Body of pancreas (tissue), 4 donors: ENCODE results near the gene HSCB. TPM values are rescaled to one million over a fixed set of nuclear protein-coding genes. Genes with fewer than 3 reads are reported as not detected.
"Not testable (repeated sequence)": the region's sequence is repeated elsewhere in the genome, so short reads cannot be mapped to it uniquely, and the experiment has no call there.

Source experiments
- ATAC-seq: fragments of 150-250 bp; one replicate; pipeline ENCODE4 v1.9.1; 2016
- DNase-seq, 4 donors: peaks; one replicate each; pipeline ENCODE4 v3.0.0-alpha.2; 2019
- H3K27ac ChIP-seq, 4 donors: fragments of 200-600 bp; sonication (generic); 1 replicate in 3 of 4; 2 replicates in 1 of 4; pipeline versions ENCODE4 v1.5.1 to v1.6.1; 2016 to 2019; ENCODE audit warnings: mild to moderate bottlenecking in 1 of 4, mixed read lengths in 1 of 4, moderate library complexity in 1 of 4
- H3K27me3 ChIP-seq, 2 donors: fragments of 200-600 bp; sonication (generic); one replicate each; pipeline ENCODE4 v1.6.0; 2016; ENCODE audit warnings: mild to moderate bottlenecking in 1 of 2
- H3K36me3 ChIP-seq, 2 donors: fragments of 200-600 bp; sonication (generic); replicated peaks in 1 of 2; 2 replicates each; pipeline ENCODE4 v1.5.1; 2016; ENCODE audit warnings: low read depth in 2 of 2; ENCODE audit not compliant: insufficient read depth in 1 of 2
- H3K4me1 ChIP-seq: fragments of 200-600 bp; sonication (generic); one replicate; pipeline ENCODE4 v1.6.0; 2016
- H3K4me3 ChIP-seq, 2 donors: fragments of 200-600 bp; sonication (generic); 1 replicate in 1 of 2; 2 replicates in 1 of 2; pipeline ENCODE4 v1.5.1; 2016 to 2019
- H3K9me3 ChIP-seq, 3 donors: fragments of 200-600 bp; sonication (generic); 1 replicate in 2 of 3; 2 replicates in 1 of 3; pipeline ENCODE4 v1.5.1; 2016
- CTCF ChIP-seq, 7 experiments: fragments of 450-650 bp in 4 of 7; fragments of 200-600 bp in 3 of 7; sonication (generic) in 3 of 7; IDR thresholded peaks; one replicate each; pipeline ENCODE4 v1.5.1; 2016 to 2019; ENCODE audit warnings: antibody characterized with exemption in 7 of 7
- POLR2A ChIP-seq, 3 donors: fragments of 450-650 bp; IDR thresholded peaks; one replicate each; pipeline ENCODE4 v1.6.1; 2016; ENCODE audit warnings: antibody characterized with exemption in 3 of 3, mild to moderate bottlenecking in 2 of 3
- WGBS, 2 donors: methylation state at CpG; one replicate each; pipeline ENCODE4 v1.1.5; 2017; 5-methylcytosine and 5-hydroxymethylcytosine counted together
- intact Hi-C: fragments of 100-400 bp; cut with DNase I; formaldehyde crosslinking; loops from one replicate; pipeline ENCODE4 v1.15.1; 2023
- total RNA-seq, 2 donors: library from RNA; depleted of rRNA; stranded (reverse); fragments of >200 nt; gene quantifications; one replicate each; pipeline ENCODE4 v1.1.0, GENCODE V29; 2016

HSCB gene
- total RNA-seq, 2 donors from 2014 or later, result 11.7 to 14.2 TPM

DNA sequence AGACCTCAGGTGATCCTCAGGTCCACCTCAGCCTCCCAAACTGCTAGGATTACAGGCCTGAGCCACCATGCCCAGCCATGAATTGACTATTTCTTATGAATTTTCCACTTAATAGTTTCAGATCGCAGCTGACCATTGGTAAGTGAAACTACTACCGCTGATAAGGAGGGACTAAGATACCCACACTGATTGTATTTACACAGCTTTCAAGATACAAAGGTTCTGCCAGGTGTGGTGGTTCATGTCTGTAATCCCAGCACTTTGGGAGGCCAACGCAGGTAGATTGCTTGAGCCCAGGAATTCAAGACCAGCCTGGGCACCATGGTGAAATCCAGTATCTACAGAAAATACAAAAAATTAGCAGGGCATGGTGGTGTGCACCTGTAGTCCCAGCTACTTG is 4.1 kb upstream of the HSCB start:
- Histone ChIP-seq H3K36me3 (no peaks in the 10 kb centered on the region), H3K4me1 (peaks cover under 1% of the 10 kb centered on the region), H3K27ac (no peak overlapping the region), H3K4me3 (no peak overlapping the region), H3K27me3 (no peaks in the 10 kb centered on the region), H3K9me3 (no peaks in the 10 kb centered on the region)
- ATAC-seq (no peak), DNase-seq (no peak)
- intact Hi-C loops, result no loop called here
- WGBS, 2 donors, result 30 to 34% methylated on average over 3 of the region's 3 CpGs
- TF ChIP-seq POLR2A (IDR thresholded peaks at IDR 0.05) (no peak), CTCF (IDR thresholded peaks at IDR 0.05) (no peak)

DNA sequence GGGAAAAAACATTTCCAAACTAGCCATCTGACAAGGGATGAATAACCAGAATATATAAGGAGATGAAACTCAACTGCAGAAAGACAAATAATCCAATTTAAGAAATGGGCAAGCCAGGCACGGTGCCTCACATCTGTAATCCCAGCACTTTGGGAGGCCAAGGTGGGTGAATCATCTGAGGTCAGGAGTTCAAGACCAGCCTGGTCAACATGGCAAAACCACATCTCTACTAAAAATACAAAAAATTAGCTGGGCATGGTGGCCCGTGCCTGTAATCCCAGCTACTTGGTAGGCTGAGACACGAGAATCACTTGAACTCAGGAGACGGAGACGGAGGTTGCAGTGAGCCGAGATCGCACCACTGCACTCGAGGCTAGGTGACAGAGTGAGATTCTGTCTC is 3.0 kb upstream of the HSCB start:
- H3K27ac ChIP-seq, H3K4me3 ChIP-seq, DNase-seq, H3K4me1 ChIP-seq, H3K36me3 ChIP-seq, H3K27me3 ChIP-seq, ATAC-seq, intact Hi-C loops, H3K9me3 ChIP-seq: not testable (repeated sequence)
- 86 to 91% methylated on average over 8 of the region's 8 CpGs for WGBS, 2 donors

- Histone ChIP-seq H3K9me3 (no peaks in the 10 kb centered on the region), H3K4me1 (peaks cover 7% of the 10 kb centered on the region), H3K36me3 (peaks cover 0 to 8% of the 10 kb centered on the region in 2 donors), H3K27me3 (no peaks in the 10 kb centered on the region), H3K4me3 (peak overlapping the region in 1 of 2 donors; percentile 30), H3K27ac (peak overlapping the region in 2 of 4 donors; percentile 96 to 99)
- no peak for DNase-seq
- TF ChIP-seq CTCF (IDR thresholded peaks at IDR 0.05), result peak in 1 of 7 experiments; percentile 11
- TF ChIP-seq POLR2A (IDR thresholded peaks at IDR 0.05), result no peak
- 8 to 14% methylated on average over 11 to 18 of the region's 18 CpGs for WGBS, 2 donors
- ATAC-seq, result no peak
- intact Hi-C loops, result no loop called here
Measured at GRCh38 chr22:28741200-28741784, 547 bp upstream of the HSCB start.

DNA sequence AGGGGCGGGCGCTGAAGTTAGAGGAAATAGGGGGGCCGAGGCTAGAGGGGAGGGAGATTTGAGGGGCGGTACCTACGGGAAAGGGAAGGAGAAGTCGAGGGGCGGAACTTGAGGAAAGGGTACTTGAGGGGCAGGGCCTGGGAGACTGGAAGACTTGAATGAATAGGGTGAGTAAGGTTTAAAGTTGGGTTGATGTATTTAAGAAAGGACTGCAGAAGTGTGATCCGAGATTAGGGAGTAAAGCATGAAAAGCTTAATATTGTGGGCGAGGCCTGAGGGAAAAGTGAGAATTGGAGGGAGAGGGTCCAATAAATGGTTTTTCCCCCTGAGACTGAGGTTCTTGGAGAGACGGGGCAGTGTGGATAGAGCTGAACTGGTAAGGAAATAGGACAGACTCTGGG is 723 bp downstream of the HSCB start:
- ATAC-seq (no peak), DNase-seq (no peak)
- Histone ChIP-seq H3K27ac (peak overlapping the region; percentile 91 to 99 (median 96)), H3K4me3 (peak overlapping the region in 1 of 2 donors; percentile 81), H3K9me3 (no peaks in the 10 kb centered on the region), H3K4me1 (peaks cover 7% of the 10 kb centered on the region), H3K36me3 (peaks cover 0 to 10% of the 10 kb centered on the region in 2 donors), H3K27me3 (no peaks in the 10 kb centered on the region)
- no peak for TF ChIP-seq CTCF (IDR thresholded peaks at IDR 0.05)
- TF ChIP-seq POLR2A (IDR thresholded peaks at IDR 0.05), result no peak
- 2% methylated on average over 10 of the region's 10 CpGs for WGBS, 2 donors
- intact Hi-C loops, result no loop called here

DNA sequence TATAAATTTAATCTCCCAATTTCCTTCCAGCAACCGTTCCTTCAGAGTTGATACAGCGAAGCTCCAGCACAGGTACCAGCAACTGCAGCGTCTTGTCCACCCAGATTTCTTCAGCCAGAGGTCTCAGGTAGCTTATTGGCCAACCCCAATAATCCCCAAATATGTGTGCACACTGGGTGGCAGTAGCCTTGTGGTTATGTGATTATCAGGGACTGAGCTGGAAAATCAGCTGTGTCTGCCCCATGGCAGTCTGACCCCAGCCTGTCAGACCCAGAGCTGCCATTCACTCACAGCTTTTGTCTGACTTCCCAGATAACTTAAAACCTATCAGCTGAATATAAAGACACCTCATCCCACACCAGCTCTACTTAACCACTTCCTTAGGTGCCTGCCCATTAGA is 2.0 kb downstream of the HSCB start:
- intact Hi-C loops, result no loop called here
- Histone ChIP-seq H3K9me3 (no peaks in the 10 kb centered on the region), H3K4me3 (no peak overlapping the region), H3K27me3 (no peaks in the 10 kb centered on the region), H3K4me1 (peaks cover 7% of the 10 kb centered on the region), H3K36me3 (peaks cover 0 to 18% of the 10 kb centered on the region in 2 donors), H3K27ac (no peak overlapping the region)
- TF ChIP-seq POLR2A (IDR thresholded peaks at IDR 0.05), result no peak
- no peak for TF ChIP-seq CTCF (IDR thresholded peaks at IDR 0.05)
- ATAC-seq (no peak), DNase-seq (no peak)
- 83 to 89% methylated on average over 3 of the region's 3 CpGs for WGBS, 2 donors
